NCI-H1105 treated with DMSO at 0.1 percent for 48 hours (cell line): Measurements from ENCODE around the gene TMEM225B.
"Not testable (repeated sequence)": the region's sequence is repeated elsewhere in the genome, so short reads cannot be mapped to it uniquely, and the experiment has no call there.

Experiments
- DNase-seq: peaks from one replicate; lab custom pipeline; 2025; lab: John Stamatoyannopoulos, UW

Gene TMEM225B

GRCh38 chr7:99579281-99579955 lies 18.6 kb upstream of the TMEM225B start:
- no peak for DNase-seq

DNA sequence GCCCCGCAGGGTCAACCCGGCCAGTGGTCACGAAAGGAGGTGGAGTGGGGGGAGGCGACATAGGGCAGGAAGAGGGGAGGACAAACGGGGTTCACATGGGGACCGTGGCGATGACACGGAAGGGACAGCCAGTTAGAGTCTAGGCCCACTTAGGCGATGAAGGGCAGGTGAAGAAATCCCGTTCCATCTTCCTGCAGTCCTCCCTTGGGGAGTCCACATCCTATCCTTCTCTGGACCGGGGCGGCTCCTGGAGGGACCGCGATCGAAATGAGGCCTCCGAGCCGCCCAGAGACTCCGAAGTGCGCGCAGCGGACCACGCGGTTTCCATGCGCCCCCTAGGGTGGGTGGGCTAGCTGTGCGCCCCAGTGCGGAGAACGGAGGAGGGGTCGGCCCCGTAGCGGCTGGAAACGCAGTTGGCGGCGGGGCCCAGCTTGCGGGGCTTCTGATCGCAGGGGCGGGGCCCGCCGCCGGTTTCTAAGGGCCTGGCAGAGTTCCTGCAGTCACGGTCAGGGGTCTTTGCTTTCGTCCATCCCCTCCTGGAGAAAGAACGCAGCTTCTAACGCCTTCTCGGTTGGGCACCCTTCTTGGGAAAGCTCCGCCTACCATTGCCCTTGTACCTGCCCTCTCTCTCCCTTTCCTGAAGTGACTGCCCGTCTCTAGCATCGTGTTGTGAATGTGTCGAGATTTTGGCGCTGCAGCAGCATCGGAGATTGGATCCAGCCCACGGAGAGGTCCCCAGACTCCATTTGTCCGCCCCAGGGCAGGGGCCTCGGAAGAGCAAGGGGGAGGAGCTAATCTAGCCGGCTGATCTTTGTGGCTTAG lies 17.9 kb upstream of the TMEM225B start:
- DNase-seq, result peak; percentile 67

DNA sequence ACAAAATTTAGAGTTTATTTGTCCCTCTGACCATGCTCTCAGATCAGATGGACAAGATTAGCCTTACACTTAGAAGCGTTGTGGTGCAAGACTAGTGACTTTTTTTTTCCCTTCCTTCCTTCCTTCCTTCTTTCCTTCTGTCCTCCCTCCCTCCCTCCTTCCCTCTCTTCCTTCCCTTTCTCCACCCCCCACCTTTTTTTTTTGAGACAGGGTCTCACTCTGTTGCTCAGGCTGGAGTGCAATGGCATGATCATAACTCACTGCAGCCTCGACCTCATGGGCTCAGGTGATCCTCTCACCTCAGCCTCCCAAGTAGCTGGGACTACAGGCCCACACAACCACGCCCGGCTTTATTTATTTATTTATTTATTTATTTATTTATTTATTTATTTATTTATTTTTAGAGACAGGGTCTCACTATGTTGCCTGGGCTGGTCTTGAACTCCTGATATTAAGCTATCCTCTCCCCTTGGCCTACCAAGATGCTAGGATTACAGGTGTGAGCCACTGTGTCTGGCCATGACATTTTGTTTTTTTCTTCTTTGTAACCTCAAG lies 17.2 kb upstream of the TMEM225B start:
- DNase-seq, result not testable (repeated sequence)

GRCh38 chr7:99588868-99589267 lies 9.2 kb upstream of the TMEM225B start:
- no peak for DNase-seq

- DNase-seq, result no peak
Observed at GRCh38 chr7:99594948-99595745, 2.9 kb upstream of the TMEM225B start.

GRCh38 chr7:99596408-99596955 lies 1.6 kb upstream of the TMEM225B start:
- no peak for DNase-seq

DNA sequence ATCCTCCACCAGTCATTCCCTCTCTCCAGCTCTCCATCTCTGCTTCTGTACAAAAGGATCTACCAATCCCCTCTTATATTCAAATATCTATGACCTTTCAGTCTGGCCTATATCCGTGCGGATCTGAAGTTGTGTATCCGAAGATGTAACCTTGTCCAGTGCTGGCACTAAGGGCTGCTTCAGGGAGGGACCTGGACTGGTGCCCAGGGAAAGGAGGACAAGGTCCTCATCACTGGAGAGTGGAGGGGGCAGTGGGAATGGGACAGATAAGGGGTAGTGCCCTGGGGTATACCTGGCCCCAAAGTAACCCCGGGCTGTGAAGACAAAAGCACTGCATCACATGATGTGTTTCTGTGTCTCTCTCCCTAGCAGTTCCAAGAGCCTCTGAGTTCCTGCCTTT lies 1.8 kb downstream of the TMEM225B start:
- DNase-seq, result no peak

DNA sequence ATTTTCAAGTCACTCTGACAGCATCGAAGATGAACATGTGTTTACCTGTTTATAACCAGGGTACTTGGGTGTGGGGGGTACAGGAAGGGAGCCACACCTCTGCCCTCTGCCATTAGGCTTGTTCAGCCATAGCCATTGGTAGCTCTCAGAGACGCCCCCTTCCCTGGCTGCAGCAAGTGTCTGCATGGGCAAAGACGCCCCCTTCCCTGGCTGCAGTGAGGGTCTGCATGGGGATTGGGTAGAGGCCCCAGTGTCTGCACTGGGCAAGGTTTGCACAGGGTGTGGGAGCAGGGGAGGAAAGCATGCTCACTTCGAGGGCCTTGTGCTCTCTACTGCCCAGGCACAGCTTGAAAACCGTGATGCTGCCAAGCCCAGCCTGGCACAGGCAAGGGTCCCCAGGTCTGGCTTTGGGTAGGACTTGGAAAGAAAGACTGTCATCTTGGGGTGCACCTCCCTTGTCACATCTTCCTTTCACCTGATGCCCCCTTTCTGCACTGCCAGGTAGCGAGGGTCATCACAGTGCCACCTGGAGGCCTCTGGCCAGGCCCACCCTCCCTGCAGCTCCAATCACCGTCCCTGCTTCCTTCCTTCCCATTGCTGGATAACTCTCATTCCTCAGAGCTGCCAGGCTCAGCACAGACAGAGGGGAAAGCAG lies 3.7 kb downstream of the TMEM225B start:
- no peak for DNase-seq

GRCh38 chr7:99605527-99605926 lies 7.5 kb downstream of the TMEM225B start:
- no peak for DNase-seq

GRCh38 chr7:99606531-99606930 lies 8.5 kb downstream of the TMEM225B start:
- DNase-seq, result no peak

GRCh38 chr7:99607548-99607947 lies 9.5 kb downstream of the TMEM225B start:
- no peak for DNase-seq

DNA sequence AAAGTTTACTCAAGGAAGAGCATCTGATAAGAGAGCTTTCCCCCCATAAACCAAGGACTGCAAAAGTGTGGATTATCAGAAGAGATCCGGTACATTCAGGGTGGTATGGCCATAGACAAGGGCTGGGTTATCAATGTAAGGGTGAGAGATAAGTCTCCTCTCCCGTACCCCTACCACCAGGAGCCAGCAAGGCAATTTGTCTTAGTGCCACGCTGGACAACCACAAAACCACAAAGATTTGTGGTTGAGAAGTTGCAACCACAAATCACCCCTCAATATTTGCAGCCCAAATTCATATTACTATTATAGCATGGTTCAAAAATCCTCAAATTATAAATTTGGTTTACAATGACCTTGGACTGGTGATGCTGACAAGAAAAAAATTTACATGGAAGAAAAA lies 16.4 kb downstream of the TMEM225B start:
- DNase-seq, result no peak

- no peak for DNase-seq
Observed at GRCh38 chr7:99615989-99616358, 17.9 kb downstream of the TMEM225B start.

- DNase-seq, result peak; percentile 90
Observed at GRCh38 chr7:99616359-99617191, 18.5 kb downstream of the TMEM225B start, which contains the start of gene ZSCAN25. ZSCAN25 (plus strand) TSS chr7:99616946; CDS start chr7:99619607, 2,661 bp downstream.

- no peak for DNase-seq
Observed at GRCh38 chr7:99617192-99617781, 19.2 kb downstream of the TMEM225B start.

- DNase-seq, result no peak
Observed at GRCh38 chr7:99618726-99619125, 20.7 kb downstream of the TMEM225B start.

DNA sequence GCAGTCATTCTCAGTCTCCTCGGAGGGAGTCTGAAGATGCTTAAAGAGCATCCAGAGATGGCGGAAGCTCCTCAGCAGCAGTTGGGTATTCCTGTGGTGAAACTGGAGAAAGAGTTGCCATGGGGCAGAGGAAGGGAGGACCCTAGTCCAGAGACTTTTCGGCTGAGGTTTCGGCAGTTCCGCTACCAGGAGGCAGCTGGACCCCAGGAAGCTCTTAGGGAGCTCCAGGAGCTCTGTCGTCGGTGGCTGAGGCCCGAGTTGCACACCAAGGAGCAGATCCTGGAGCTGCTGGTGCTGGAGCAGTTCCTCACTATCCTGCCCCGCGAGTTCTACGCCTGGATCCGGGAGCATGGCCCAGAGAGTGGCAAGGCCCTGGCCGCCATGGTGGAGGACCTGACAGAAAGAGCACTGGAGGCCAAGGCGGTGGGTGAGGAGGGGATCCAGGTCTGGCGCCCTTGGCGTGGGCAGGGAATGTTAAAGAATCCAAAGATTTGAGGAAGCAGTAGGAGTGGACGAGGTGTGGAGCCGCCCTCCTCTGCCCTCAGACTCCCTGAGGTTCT lies 21.6 kb downstream of the TMEM225B start:
- no peak for DNase-seq

- DNase-seq, result no peak
Observed at GRCh38 chr7:99621271-99621670, 23.2 kb downstream of the TMEM225B start.

DNA sequence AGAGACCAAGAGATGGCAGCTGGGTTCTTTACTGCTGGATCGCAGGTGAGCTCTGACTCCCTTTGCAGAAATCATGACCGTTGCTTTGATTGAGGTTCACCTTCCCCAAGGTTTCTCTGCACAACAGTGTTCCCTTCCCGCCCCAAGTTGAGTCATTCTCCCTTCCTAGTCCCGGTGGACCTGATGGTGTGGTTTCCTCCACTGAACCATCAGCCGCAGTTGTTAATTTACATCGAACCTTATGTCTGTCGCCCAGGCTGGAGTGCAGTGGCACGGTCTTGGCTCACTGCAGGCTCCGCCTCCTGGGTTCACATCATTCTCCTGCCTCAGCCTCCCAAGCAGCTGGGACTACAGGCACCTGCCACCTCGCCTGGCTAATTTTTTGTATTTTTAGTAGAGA lies 24.5 kb downstream of the TMEM225B start:
- DNase-seq, result no peak
